HL-60 (cell line): Measurements from ENCODE around the gene ZNF567.

Experiments
- DNase-seq, 2 experiments: peaks; one replicate each; pipeline ENCODE4 v3.0.0-alpha.2; 2010 to 2020; ENCODE audit warnings: low read depth in 1 of 2, low spot score in 1 of 2
- H3K27ac ChIP-seq: fragments of 250-450 bp; sonication (Bioruptor Pico); replicated peaks from 2 replicates; pipeline ENCODE4 v1.5.1; 2020; ENCODE audit warnings: mild to moderate bottlenecking, moderate library complexity
- H3K27me3 ChIP-seq: fragments of 250-450 bp; sonication (Bioruptor Pico); 2 replicates; pipeline ENCODE4 v1.5.1; 2021; ENCODE audit warnings: mild to moderate bottlenecking, moderate library complexity; ENCODE audit not compliant: insufficient read depth, poor library complexity, severe bottlenecking
- H3K4me3 ChIP-seq: replicated peaks from 2 replicates; pipeline ENCODE4 v1.5.1; 2011; ENCODE audit warnings: mild to moderate bottlenecking, control low read depth, low read length; ENCODE audit not compliant: insufficient read depth
- GABPA ChIP-seq: IDR thresholded peaks from 2 replicates; pipeline ENCODE4 v1.6.1; 2012; ENCODE audit warnings: low read depth
- POLR2AphosphoS5 ChIP-seq: IDR thresholded peaks from 2 replicates; pipeline ENCODE4 v1.6.1; 2012; ENCODE audit warnings: low read depth
- SPI1 ChIP-seq: IDR thresholded peaks from 2 replicates; pipeline ENCODE4 v1.6.1; 2012; ENCODE audit warnings: low read depth, mild to moderate bottlenecking, borderline replicate concordance
- long read RNA-seq: library from polyadenylated mRNA; unstranded; transcript quantifications from one replicate; pipeline ENCODE4 v2.0.0, GENCODE V29; 2020
- TF ChIP-seq, protein P1 (sequence below): IDR thresholded peaks from one replicate; pipeline ENCODE4 v1.5.1; 2011; ENCODE audit warnings: low read length, control low read depth, inconsistent platforms; ENCODE audit not compliant: insufficient read depth
- TF ChIP-seq, protein P2 (sequence below): IDR thresholded peaks from 2 replicates; pipeline ENCODE4 v1.6.1; 2012; ENCODE audit warnings: low read depth; ENCODE audit not compliant: insufficient replicate concordance

Gene ZNF567
- long read RNA-seq, partial matches to known transcripts, result 10 of 41 reads
- long read RNA-seq, other reads (novel, unspliced or antisense), result 31 of 41 reads

DNA sequence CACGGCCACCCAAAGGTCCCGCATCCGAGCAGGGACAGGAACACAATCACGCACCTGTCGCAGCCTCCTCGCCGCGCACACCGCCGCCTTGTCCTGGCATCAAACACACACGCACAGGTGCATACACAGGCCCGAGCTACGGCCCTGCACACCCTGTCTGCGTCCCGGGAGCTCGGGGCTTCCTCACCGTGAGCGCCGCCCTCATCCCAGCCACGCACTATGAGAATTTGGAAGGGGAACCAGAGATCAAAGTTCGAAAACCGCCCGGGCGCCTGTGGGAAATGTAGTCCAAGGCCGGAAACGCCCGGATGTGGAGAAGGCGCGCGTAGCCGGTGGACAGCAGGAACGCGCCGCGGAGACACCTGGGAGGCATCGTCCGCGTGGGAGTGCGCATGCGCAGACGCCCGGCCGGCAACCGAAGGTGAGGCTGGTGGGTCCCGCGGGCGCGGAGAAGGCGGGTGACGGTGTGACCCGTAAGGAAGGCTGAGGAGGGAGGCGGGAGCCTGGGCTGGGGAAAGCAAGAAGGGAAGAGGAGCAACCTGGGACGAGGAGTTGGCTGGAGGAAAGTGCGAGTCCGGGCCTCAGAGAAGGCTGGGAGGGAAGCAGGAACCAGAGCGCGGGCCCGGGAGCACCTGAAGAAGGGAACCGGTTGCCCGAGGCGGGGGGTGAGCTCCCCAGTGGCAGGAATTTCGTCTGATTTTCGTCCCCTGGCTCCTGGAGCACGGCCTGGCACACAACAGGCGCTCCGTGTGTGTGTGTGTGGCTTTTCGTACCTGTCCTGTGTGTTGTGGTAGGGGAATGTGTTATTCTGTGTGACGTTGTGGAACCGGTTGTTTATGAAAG, at the start of gene ZNF567:
ZNF567 (plus strand) TSS at position 399 of the 843 bp plus-strand sequence. CDS start 7,256 bp downstream, outside the sequence.
- DNase-seq, result peak; percentile 98 to 99
- Histone ChIP-seq H3K4me3 (peak within 1 kb of the TSS; percentile 91), H3K27me3 (no peaks in the 10 kb centered on the region), H3K27ac (peak within 1 kb of the TSS; percentile 80)
- TF ChIP-seq, protein P1, sequence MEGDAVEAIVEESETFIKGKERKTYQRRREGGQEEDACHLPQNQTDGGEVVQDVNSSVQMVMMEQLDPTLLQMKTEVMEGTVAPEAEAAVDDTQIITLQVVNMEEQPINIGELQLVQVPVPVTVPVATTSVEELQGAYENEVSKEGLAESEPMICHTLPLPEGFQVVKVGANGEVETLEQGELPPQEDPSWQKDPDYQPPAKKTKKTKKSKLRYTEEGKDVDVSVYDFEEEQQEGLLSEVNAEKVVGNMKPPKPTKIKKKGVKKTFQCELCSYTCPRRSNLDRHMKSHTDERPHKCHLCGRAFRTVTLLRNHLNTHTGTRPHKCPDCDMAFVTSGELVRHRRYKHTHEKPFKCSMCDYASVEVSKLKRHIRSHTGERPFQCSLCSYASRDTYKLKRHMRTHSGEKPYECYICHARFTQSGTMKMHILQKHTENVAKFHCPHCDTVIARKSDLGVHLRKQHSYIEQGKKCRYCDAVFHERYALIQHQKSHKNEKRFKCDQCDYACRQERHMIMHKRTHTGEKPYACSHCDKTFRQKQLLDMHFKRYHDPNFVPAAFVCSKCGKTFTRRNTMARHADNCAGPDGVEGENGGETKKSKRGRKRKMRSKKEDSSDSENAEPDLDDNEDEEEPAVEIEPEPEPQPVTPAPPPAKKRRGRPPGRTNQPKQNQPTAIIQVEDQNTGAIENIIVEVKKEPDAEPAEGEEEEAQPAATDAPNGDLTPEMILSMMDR, result no peak
- TF ChIP-seq SPI1, result peak; percentile 12; the same call in 1 of the 2 replicates
- TF ChIP-seq, protein P2, sequence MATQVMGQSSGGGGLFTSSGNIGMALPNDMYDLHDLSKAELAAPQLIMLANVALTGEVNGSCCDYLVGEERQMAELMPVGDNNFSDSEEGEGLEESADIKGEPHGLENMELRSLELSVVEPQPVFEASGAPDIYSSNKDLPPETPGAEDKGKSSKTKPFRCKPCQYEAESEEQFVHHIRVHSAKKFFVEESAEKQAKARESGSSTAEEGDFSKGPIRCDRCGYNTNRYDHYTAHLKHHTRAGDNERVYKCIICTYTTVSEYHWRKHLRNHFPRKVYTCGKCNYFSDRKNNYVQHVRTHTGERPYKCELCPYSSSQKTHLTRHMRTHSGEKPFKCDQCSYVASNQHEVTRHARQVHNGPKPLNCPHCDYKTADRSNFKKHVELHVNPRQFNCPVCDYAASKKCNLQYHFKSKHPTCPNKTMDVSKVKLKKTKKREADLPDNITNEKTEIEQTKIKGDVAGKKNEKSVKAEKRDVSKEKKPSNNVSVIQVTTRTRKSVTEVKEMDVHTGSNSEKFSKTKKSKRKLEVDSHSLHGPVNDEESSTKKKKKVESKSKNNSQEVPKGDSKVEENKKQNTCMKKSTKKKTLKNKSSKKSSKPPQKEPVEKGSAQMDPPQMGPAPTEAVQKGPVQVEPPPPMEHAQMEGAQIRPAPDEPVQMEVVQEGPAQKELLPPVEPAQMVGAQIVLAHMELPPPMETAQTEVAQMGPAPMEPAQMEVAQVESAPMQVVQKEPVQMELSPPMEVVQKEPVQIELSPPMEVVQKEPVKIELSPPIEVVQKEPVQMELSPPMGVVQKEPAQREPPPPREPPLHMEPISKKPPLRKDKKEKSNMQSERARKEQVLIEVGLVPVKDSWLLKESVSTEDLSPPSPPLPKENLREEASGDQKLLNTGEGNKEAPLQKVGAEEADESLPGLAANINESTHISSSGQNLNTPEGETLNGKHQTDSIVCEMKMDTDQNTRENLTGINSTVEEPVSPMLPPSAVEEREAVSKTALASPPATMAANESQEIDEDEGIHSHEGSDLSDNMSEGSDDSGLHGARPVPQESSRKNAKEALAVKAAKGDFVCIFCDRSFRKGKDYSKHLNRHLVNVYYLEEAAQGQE, result no peak
- TF ChIP-seq GABPA, result peak; percentile 49; the same call in 1 of the 2 replicates
- peak; percentile 79 for TF ChIP-seq POLR2AphosphoS5

DNA sequence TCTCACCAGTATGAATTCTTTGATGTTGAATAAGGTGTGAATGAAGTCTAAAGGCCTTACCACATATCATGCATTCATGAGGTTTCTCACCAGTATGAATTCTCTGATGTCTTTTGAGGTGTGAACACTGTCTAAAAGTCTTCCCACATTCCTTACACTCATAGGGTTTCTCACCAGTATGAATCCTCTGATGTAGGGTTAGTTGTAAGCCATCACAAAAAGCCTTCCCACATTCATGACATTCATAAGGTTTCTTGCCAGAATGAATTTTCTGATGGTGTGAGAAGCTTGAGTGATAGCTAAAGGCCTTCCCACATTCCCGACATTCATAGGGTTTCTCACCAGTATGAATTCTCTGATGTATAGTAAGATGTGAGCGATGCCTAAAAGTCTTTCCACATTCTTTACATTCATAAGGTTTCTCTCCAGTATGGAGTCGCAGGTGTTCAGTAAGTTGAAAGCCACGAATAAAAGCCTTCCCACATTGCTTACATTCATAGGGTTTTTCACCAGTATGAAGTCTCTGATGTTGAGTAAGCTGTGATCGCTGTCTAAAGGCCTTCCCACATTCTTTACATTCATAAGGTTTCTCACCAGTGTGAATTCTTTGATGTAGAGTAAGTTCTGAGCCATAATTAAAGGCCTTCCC, 48.4 kb upstream of the ZNF567 start:
- no peak for DNase-seq
- H3K4me3 ChIP-seq, result no peak overlapping the region
- no peaks in the 10 kb centered on the region for H3K27me3 ChIP-seq
- H3K27ac ChIP-seq, result no peak overlapping the region
- TF ChIP-seq SPI1, result no peak
- no peak for TF ChIP-seq GABPA
- no peak for TF ChIP-seq POLR2AphosphoS5
- TF ChIP-seq, protein P2, result no peak
- TF ChIP-seq, protein P1, result no peak

DNA sequence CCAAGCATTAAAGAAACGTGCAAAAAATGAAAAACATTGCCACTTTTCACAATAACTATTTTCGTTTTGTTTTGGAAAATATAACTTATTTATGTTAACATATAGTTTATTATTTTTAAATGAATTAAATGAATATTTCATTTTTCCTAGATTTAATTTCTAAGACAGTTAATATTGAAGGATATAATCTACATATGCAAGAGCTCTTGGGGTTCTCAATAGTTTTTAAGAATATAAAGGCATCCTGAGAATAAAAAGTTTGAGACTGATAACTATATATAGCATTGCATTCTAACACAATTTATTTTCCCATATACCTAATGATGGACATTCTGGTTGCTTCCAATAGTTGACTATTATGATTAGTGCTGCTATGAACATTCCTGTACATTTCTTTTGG, 40.7 kb upstream of the ZNF567 start:
- no peak for DNase-seq
- Histone ChIP-seq H3K27ac (no peak overlapping the region), H3K4me3 (no peak overlapping the region), H3K27me3 (no peaks in the 10 kb centered on the region)
- TF ChIP-seq, protein P1, result no peak
- TF ChIP-seq, protein P2, result no peak
- no peak for TF ChIP-seq POLR2AphosphoS5
- no peak for TF ChIP-seq SPI1
- no peak for TF ChIP-seq GABPA
